Activated T-cell treated with anti-CD3 and anti-CD28 coated beads for 4 hours (primary cell): ENCODE data around the gene ASB10.
A peak's percentile ranks its signal among the peaks of the same experiment; 100 is the strongest.

ENCODE experiments used
- DNase-seq: peaks from one replicate; pipeline ENCODE4 v3.0.0-alpha.2; 2020

Gene ASB10, protein sequence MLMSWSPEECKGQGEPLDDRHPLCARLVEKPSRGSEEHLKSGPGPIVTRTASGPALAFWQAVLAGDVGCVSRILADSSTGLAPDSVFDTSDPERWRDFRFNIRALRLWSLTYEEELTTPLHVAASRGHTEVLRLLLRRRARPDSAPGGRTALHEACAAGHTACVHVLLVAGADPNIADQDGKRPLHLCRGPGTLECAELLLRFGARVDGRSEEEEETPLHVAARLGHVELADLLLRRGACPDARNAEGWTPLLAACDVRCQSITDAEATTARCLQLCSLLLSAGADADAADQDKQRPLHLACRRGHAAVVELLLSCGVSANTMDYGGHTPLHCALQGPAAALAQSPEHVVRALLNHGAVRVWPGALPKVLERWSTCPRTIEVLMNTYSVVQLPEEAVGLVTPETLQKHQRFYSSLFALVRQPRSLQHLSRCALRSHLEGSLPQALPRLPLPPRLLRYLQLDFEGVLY

GRCh38 chr7:151186640-151187408 is at the start of gene ASB10:
Gene ASB10 (minus strand): TSS chr7:151187250. CDS start chr7:151187130, 120 bp downstream.
- no peak for DNase-seq

- DNase-seq, result no peak
These were observed 49.4 kb upstream of the ASB10 start for GRCh38 chr7:151236406-151236805.

DNA sequence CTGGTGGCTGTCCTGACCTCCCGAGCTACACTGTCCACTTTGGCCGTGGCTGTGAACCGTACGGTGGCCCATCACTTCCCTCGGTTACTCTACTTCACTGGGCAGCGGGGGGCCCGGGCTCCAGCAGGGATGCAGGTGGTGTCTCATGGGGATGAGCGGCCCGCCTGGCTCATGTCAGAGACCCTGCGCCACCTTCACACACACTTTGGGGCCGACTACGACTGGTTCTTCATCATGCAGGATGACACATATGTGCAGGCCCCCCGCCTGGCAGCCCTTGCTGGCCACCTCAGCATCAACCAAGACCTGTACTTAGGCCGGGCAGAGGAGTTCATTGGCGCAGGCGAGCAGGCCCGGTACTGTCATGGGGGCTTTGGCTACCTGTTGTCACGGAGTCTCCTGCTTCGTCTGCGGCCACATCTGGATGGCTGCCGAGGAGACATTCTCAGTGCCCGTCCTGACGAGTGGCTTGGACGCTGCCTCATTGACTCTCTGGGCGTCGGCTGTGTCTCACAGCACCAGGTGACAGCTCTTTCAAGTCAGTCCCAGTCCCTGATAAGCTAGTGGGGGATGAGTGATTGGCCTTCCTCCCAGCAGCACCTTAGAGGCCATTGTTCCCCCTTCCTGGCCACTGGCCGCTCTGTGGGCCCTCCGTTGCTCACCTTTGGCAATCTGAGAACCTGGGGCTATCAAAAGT is 48.2 kb upstream of the ASB10 start:
- DNase-seq, result no peak

- DNase-seq, result no peak
These were observed 46.8 kb upstream of the ASB10 start for GRCh38 chr7:151233804-151234203.

GRCh38 chr7:151232917-151233701 is 46.1 kb upstream of the ASB10 start:
- DNase-seq, result peak; percentile 68

DNA sequence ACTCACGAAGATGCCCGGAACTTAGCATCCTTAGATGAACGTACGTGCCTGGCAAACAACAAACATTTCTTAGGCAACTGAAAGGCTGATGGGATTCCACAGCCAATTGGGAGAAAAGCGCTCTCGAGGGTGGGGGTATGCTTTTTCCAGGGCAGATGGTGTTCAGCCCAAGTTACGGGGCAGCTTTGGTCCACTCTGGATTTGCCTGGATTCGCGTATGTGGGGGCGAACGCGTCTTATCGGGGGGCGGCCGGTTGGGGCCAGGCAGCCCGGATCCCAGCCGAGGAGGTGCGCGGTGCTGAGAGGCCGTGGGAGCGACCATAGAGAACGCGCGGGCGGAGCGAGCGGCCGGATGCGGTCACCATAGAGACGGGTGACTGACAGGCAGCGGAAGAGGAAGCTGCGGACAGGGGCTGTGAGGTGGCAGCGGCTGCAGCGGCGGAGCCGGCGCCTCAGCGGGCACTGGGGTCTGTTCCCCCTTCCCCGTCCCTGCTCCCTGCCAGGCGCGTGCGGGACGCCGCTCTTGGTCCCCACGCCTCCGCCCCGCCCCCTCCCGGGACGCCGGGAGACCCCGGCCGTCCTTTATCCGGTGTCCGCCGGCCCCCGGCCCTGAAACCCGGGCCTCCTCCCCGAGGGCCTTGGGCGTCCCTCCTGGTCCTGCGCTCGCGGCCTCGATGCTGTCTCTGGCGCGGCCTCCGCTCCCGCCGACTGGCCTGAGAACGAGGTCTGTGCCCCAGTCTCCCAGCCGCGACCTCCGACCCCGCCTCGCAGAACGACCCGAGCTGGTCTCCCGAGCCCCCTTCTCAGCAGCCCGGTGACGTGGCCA is 45.3 kb upstream of the ASB10 start, which contains the start of gene CHPF2:
TSS of gene CHPF2 (plus strand) at position 393 of the 826 bp plus-strand sequence. CDS start 1,529 bp downstream, outside the sequence.
- DNase-seq, result peak; percentile 83

GRCh38 chr7:151231080-151231479 is 44.0 kb upstream of the ASB10 start:
- DNase-seq, result no peak

DNA sequence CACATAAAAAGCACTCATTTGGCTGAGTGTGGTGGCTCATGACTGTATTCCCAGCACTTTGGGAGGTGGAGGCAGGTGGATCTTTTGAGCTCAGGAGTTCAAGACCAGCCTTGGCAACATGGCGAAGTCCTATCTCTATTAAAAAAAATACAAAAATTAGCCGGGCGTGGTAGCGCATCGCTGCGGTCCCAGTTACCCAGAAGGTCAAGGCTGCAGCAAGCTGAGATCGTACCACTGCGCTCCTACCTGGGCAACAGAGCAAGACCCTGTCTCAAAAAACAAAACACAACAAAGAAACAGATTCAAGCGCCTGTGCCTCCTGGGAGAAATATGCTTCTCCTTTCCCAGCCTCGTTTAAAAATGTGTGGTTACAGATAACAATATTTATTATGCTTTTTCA is 42.2 kb upstream of the ASB10 start:
- DNase-seq, result no peak

DNA sequence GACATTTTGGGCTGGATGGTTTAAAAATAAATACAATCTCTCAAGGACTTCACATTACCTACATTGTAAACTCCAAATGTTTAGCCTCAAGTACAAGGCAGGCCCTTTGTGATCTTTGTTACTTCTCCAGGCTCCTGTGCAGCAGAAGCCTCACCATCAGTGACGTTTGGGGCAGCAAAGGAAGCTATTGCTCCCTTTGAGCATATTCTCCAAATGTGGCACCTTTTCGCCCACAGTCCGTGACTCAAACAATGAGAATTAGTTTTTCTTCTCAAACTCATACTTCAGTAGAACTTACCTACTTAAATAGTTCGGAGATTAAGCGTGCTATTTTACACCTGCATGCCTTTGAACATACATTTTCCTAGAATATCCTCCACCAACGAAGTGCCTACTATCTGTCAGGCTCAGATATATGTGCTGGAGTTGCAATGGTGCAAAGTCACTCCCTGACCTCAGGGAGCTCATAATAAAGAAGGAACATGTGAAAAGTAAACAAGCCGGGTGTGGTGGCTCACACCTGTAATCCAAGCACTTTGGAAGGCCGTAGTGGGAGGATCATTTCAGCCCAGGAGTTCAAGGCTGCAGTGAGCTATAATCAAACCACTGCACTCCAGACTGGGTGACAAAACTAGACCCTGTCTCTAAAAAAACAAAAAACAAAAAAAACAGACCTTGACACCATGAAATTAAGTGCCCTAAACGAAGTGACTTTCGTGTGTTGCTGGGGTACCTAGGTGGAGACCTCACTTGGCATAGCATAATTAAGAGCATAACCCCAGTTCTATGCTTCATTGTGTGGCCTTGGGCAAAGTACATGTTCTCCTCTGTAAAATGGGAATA is 41.2 kb upstream of the ASB10 start:
- DNase-seq, result no peak

DNA sequence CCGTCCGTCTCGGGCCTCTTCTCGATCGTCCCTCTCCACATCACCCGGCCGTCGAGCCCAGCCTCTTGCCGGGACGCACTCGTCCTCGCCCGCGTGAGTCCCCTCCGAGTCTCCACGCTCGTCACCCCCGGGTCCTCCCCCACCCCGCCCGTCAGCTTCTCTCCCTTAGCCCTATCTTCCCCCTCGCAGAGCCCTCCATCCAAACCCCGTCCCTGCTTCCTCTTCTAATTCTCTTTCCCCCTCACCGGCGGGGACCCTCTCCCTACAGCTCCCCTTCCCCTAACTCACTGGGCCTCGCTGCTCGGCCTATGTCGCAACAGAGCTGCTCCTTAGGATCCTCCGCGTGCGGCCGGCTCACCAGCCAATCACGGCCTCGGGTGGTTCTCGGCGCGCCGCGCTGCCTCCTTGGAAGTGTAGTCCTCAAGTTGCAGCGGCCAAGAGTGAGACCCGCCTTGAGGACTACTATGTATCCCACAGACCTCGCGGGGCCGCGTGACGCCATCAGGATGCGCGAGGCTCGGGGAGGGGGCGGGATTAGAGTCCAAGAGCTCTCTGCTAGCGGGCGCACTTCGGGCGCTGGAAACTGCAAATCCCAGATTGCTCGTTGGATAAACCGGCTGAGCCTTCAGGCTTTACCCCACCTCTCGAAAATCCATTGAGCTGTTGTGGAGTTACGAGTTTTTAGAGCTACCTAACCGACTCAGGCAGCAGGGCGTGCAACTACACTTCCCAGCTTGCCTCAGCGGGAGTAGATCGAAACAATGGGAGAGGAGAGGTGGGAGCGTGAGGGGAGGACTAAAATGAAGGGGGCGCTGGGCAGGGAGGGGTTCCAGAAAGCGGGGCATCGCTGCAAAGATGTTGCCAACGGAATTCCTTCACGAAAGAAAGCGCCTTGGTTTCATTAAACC is 40.1 kb upstream of the ASB10 start, which contains the start of gene ABCF2:
TSS of gene ABCF2 (minus strand) at position 331 of the 908 bp plus-strand sequence. CDS start 747 bp downstream, outside the sequence.
- DNase-seq, result peak; percentile 99

- no peak for DNase-seq
These were observed 39.5 kb upstream of the ASB10 start for GRCh38 chr7:151226560-151226874.

DNA sequence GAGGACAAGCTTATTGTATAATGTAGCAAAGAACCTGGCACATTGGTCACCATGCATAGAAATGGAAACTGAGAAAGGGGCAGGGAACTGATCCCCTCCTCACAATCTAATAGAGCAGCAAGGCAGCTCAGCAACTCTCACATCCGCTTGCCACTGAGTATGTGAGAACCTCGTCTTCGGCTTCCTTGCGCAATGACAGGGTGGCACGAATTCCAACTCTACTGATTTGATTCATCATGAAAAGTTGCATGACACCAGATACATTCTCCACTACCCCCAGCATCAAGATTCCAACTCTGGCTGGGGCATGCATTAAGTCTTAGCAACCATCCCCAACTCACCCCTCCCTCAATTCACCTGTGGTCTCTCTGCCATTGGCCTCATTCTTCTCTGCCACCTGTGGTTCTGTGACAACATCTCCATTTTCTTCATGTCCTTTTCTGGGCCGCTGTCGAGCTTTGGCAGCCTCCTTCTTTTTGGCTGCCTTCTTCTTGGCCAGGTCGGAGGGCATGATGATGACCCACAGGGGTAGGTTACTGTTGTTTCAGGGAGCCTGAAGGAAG is 39.0 kb upstream of the ASB10 start:
- DNase-seq, result no peak

GRCh38 chr7:151223728-151224127 is 36.7 kb upstream of the ASB10 start:
- no peak for DNase-seq

- no peak for DNase-seq
These were observed 31.1 kb upstream of the ASB10 start for GRCh38 chr7:151218170-151218569.

DNA sequence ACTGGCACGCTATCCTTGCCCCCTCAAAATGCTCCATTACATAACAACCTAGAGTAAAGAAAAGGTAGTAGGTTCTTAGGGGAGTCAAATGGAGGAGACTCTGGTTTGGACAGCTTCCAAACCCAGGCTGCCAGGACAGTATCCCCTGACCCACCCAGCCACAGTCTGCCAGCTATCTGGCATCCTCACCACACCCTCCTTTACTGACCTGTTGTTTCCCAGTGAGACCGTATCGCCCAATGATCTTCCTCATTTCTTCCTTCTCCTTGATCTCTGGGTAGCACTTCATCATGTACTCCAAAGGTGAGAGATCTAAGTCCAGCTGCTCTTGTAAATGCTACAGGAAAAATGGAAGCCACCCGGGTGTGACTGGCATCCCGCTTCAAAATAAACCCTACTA is 28.3 kb upstream of the ASB10 start:
- no peak for DNase-seq

DNA sequence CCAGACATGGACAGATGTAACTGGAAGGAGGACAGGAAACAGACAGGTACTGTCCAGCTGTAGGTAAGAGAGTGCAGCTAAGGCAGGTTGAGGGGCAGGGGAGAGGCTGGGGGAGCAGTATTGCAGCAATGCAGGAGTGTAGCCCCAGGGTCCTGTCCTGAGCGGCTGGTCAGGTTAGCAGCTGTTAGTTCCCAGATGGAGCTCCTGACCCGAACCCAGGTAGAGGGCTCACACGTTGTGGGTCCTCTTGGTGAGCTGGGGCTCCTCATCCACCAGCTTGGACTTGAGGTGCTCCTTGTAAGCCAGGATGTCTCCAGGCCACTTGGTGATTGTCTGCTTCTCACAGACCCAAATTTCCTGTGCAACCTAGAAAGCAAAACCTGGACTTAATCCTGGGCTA is 26.8 kb upstream of the ASB10 start:
- no peak for DNase-seq

DNA sequence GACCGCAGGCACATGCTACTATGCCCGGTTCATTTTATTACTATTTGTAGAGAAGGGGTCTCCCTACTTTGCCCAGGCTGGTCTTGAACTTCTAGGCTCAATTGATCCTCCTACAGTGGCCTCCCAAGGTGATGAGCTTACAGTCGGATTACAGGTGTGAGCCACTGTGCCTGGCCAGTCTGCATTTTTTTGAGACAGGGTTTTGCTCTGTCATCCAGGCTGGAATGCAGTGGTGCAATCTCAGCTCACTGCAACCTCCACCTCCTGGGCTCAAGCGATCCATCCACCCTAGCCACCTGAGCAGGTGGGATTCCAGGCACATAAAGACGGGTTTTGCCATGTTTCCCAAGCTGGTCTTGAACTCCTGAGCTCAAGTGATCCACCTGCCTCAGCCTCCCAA is 25.6 kb upstream of the ASB10 start:
- DNase-seq, result no peak

DNA sequence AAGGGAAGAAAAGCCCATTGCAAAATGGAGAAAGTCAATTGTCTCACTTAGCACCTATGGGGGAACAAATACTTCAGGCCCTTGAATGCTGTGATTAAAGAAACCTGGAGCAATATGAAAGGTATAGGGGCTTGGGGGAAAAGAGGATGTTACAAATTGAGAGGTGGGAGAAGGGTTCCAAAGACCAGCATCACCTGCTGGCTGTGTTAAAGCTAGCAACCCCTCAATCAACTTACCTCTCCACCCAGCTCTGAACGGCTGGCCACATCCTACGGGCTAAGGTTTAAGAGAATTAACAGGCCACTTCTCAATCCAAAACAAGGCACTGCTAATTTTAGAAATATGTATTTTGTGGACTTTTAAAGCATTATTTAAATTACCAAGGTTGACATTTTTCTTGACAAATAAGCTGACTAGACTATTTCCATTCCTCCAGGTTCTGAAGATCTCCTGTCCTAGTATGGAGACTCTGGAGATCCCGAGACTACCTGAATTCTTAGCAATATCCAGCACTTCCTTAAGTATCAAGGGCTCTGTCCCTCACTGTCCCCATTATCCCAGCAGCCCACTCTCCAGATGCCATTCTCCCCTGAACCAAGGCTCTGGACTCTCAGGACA is 24.2 kb upstream of the ASB10 start:
- DNase-seq, result no peak
